ENCODE data around the gene ANXA6. TPM values are rescaled to one million over a fixed set of nuclear protein-coding genes. Genes with fewer than 3 reads are reported as not detected.

The ANXA6 gene
- total and polyA plus RNA-seq, 2 donors (not counting 1 experiment from before 2014, with no cell fraction given): 136 to 300 TPM

- peaks cover 15 to 22% of the 10 kb centered on the region in 2 donors for H3K4me1 ChIP-seq (ENCODE audit: control insufficient read depth in 2 of 2, insufficient read depth in 2 of 2, low read length in 2 of 2)
- no peaks in the 10 kb centered on the region for H3K9me3 Mint-ChIP-seq (ENCODE audit: insufficient read depth)
- DNase-seq (peak; percentile 86), ATAC-seq (ENCODE audit: low read depth) (peak; percentile 90)
- 89% methylated on average over 4 of the region's 6 CpGs for WGBS (ENCODE audit: insufficient coverage)
- H3K4me1 Mint-ChIP-seq: peaks cover 27% of the 10 kb centered on the region
- H2AFZ ChIP-seq (ENCODE audit: insufficient read depth, low read depth, low read length, poor library complexity, severe bottlenecking): no peak overlapping the region
- H3K9ac ChIP-seq (ENCODE audit: low read length): no peak overlapping the region
- peak overlapping the region; percentile 30 for H3K4me2 ChIP-seq (replicated peaks; ENCODE audit: low read depth, low read length, poor library complexity, severe bottlenecking)
- ChIA-PET POLR2A (interaction anchor here (0.8 to 2.0 kb wide), 3 partner anchors 65 to 113 kb away, joined by 3 to 11 read pairs (median 3); no protein-coding TSS in a partner anchor), CTCF (interaction anchor here (0.6 to 17.8 kb wide), 57 partner anchors 9 to 601 kb away, joined by 3 to 918 read pairs (median 5); partner anchors contain the start of genes ANXA6 and TNIP1)
- H3K36me3 ChIP-seq (replicated peaks in 1 of 2; ENCODE audit: control extremely low read depth in 1 of 2, control insufficient read depth in 1 of 2, extremely low read depth in 1 of 2, insufficient read depth in 2 of 2, low read length in 1 of 2): peaks cover 6 to 90% of the 10 kb centered on the region in 2 experiments
- peak overlapping the region; percentile 66 for H3K27ac Mint-ChIP-seq
- H3K27ac ChIP-seq (ENCODE audit: low read length in 2 of 2): no peak overlapping the region
- H3K4me3 Mint-ChIP-seq: no peak overlapping the region
- no peaks in the 10 kb centered on the region for H3K27me3 ChIP-seq (replicated peaks in 1 of 4; ENCODE audit: control extremely low read depth in 1 of 4, control insufficient read depth in 3 of 4, insufficient read depth in 4 of 4, low read length in 3 of 4)
- H3K4me3 ChIP-seq (ENCODE audit: control extremely low read depth in 1 of 5, extremely low read depth in 1 of 5, insufficient read depth in 1 of 5, low read depth in 2 of 5, low read length in 4 of 5): no peak overlapping the region
- no peaks in the 10 kb centered on the region for H3K27me3 Mint-ChIP-seq
- peak; percentile 84 for TF ChIP-seq CTCF (IDR thresholded peaks at IDR 0.05)
- TF ChIP-seq EZH2 (IDR thresholded peaks at IDR 0.05; ENCODE audit: borderline replicate concordance, insufficient read depth, low read depth, low read length, poor library complexity, severe bottlenecking): no peak
- H4K20me1 ChIP-seq (ENCODE audit: control insufficient read depth, insufficient read depth, low read length, poor library complexity, severe bottlenecking): peaks cover 90% of the 10 kb centered on the region
- intact Hi-C loops (cut with micrococcal nuclease): loop anchor here (1.0 to 10.0 kb wide), 5 partner anchors 64 to 394 kb away; partner anchors contain the start of gene SLC36A1
- peaks cover 55% of the 10 kb centered on the region for H3K79me2 ChIP-seq (ENCODE audit: control insufficient read depth, insufficient read depth, low read length)
- no peaks in the 10 kb centered on the region for H3K9me3 ChIP-seq (ENCODE audit: control extremely low read depth in 1 of 3, control insufficient read depth in 2 of 3, insufficient read depth in 1 of 3, low read length in 2 of 3)
Observed at GRCh38 chr5:151051066-151051930, 106.3 kb downstream of the ANXA6 start.

Other genes starting within 250 kb of the ANXA6 start
- gene GPX3, start 137.2 kb downstream of the ANXA6 start, total RNA-seq: 0.78 TPM in 1 of 2 replicates, not detected in the other
- not detected in 2 replicates for gene GPX3, start 137.2 kb downstream of the ANXA6 start, polyA plus RNA-seq
- 294 and 295 TPM in 2 replicates for gene TNIP1, start 76.7 kb downstream of the ANXA6 start, total RNA-seq
- 108 and 110 TPM in 2 replicates for gene TNIP1, start 76.7 kb downstream of the ANXA6 start, polyA plus RNA-seq
- gene CCDC69, start 66.3 kb upstream of the ANXA6 start, total RNA-seq: 125 and 129 TPM in 2 replicates
- gene CCDC69, start 66.3 kb upstream of the ANXA6 start, polyA plus RNA-seq: 58.7 and 113 TPM in 2 replicates
- 82.7 and 89.3 TPM in 2 replicates for gene GM2A, start 95.4 kb upstream of the ANXA6 start, total RNA-seq
- 18.7 and 29.8 TPM in 2 replicates for gene GM2A, start 95.4 kb upstream of the ANXA6 start, polyA plus RNA-seq
- gene SLC36A3, start 146.0 kb upstream of the ANXA6 start, total RNA-seq: not detected in 2 replicates
- gene SLC36A3, start 146.0 kb upstream of the ANXA6 start, polyA plus RNA-seq: not detected in 2 replicates
- not detected in 2 replicates for gene SLC36A2, start 189.8 kb upstream of the ANXA6 start, total RNA-seq
- not detected in 2 replicates for gene SLC36A2, start 189.8 kb upstream of the ANXA6 start, polyA plus RNA-seq

All from B cell (primary cell).